CD4-positive, alpha-beta T cell treated with Interleukin-15 for 4 hours (primary cell): ENCODE measurements around the gene STING1.
A peak's percentile ranks its signal among the peaks of the same experiment; 100 is the strongest.
"Not testable (repeated sequence)": the region's sequence is repeated elsewhere in the genome, so short reads cannot be mapped to it uniquely, and the experiment has no call there.

Source experiments
- DNase-seq: peaks from one replicate; pipeline ENCODE4 v3.0.0-alpha.2; 2020; ENCODE audit warnings: low spot score

Gene STING1

DNA sequence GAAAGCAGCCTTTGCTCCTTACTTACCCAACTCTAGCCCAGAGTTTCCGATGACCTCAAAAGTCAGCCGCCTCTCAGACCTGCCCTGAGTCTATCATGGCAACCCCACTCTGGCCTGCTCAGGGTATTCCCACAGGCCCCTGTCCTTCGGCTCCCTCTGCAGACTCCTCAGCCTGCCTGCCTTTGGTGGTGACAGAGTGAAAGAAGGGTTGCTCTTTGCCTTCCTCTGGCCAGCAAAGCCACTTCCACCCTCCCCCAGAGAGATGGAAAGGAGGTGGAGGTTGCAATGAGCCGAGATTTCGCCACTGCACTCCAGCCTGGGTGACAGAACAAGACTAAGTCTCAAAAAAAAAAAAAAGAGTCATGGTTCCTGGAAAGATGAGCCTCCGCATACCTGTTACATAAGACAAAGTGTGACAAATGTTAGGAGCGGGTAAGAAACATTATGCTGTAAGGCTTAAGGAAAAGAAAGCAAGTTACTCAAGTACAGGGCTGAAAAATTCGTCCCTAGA lies 14.1 kb downstream of the STING1 start:
- DNase-seq: no peak

DNA sequence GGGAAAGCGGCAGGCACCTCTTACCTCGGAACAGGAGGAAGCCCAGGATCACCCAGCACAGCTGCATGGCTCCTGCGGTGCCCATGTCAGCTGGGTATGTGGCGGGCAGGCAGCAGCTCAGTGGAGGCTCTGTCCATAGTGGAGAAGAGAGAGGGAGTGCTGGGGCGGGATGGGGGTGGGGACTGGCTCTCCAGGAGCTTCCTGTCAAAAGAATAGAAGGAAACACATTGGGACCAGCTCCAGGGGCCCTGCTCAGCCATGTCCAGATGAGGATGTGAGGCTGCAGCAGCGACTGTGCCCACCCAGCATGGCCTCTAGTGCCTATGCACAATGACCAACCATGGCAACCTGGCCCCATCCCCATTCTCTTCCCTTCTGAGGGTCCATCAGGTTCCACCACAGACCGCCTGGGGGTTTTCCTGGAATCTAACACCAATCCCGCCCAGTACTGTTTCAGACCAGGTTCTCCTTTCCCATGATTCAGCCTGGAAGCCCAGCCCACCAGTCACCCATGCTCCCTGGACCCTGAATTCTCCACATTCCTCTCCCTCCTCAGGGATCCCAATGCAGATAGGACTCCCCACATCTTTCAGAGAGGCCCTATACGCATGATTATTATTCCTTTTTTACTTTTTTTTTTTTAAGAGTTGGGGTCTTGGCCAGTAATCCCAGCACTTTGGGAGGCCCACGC lies 19.8 kb downstream of the STING1 start, which contains the start of gene ECSCR:
TSS of gene ECSCR (minus strand) at position 158 of the 691 bp plus-strand sequence. CDS start at position 85, 73 bp downstream.
- DNase-seq: no peak

DNA sequence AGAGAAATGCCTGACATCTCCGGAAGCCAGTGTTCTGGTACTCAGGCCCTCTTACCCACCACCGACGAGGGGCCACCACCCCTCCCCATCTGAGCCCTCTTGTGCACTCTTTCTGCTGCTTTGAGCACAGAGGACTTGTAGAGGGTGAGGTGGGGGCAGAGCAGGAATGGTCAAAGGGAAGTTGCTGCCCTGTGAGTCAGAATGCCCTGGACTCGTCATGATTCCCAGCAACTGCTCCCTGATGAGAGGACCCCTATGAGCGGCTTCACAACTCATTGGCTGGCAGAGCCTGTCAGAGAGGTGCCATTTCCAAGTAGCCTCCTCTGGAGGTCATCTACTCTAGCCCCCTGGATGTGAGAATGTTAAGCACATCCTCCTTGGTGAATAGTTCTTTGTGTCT lies 20.9 kb downstream of the STING1 start:
- DNase-seq: no peak

DNA sequence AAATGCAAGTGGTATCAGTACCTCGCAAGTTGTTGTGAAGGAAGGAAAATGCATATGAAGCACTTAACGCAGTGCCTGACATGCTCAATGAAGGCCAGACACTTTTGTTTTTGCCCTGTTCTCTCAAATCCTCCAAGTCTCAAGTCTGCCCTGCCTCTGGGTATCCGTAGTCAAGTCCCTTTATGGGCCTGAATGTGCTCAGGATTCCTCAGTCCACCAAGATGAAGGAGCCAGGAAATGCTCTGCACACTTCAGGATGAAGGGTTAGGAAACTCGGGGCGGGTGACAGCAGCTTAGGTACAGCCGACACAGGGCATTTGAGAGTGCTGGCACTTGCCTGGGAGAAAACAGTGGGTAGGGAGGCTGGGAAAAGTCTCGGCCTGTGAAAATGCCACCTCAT lies 21.4 kb downstream of the STING1 start:
- no peak for DNase-seq

DNA sequence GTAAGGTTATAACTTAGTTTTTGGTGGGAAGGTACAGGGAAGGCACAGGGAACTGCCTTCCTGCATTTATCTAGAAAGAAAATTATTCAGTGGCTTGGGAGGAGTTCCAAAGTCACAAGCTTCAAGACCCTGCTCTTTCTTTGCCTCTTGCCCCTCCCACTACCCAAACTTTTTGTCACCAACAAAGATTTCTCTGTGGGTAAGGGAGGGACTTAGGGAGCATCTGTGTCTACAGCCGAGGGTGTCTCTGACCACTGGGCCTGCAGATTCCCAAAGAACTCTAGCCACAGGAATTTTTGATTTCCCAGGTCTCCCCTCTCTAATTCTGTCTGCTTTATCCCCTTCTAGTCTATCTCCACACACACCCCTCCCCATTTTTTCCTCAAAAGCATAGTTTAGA lies 22.1 kb downstream of the STING1 start:
- DNase-seq: no peak

DNA sequence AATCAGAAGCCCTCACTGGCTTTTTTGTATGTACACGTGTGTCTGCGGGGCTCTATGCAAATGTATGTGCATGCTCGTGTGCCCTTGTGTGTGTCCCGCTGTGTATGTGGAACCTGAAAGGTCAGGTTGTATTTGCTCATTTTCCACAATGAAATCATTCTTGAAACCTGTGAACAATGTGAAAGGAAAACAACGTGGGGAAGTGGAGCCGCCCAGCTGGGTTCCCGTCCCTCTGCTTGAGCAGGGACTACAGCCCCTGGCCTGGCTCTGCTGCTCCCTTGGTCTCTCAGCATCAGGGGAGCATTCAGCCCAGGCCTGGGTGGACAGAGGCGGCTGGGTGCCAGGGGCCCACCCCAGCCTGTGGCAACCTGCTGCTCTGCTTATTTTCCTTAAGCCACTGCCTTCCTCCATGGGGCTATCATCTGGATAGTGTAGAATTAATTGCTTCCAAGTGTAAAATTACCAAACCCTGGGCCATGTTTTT lies 23.1 kb downstream of the STING1 start:
- no peak for DNase-seq

DNA sequence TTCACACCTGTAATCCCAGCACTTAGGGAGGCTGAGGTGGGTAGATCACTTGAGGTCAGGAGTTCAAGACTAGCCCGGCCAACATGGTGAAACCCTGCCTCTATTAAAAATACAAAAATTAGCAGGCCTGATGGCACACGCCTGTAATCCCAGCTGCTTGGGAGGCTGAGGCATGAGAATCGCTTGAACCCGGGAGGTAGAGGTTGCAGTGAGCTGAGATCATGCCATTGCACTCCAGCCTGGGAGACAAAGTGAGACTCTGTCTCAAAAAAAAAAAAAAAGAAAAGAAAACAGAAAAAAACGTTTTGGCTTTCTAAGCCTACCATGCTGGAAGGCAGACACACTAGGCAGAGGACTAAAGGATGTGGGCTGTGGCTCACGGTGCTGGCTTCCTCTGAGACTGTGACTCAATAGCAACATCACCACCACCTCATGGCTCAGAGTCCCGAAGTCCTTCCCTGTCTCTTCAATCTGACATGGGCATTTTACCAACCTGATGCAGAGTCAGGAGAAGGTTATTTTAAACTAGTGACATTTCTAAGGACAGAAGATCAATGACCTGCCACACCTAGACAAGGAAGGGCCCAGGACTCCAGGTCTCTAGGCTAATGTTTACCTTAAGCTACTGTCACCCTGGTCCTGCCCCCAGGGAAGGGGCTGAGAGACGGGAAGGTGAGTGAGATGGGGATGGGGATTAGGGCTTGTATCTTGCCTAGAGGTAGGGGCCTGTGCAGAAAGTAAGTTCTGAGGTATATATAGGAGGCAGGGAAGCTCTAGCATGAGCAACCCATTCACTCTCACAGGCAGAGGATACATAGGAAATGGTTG lies 23.8 kb downstream of the STING1 start:
- peak; percentile 86 for DNase-seq

DNA sequence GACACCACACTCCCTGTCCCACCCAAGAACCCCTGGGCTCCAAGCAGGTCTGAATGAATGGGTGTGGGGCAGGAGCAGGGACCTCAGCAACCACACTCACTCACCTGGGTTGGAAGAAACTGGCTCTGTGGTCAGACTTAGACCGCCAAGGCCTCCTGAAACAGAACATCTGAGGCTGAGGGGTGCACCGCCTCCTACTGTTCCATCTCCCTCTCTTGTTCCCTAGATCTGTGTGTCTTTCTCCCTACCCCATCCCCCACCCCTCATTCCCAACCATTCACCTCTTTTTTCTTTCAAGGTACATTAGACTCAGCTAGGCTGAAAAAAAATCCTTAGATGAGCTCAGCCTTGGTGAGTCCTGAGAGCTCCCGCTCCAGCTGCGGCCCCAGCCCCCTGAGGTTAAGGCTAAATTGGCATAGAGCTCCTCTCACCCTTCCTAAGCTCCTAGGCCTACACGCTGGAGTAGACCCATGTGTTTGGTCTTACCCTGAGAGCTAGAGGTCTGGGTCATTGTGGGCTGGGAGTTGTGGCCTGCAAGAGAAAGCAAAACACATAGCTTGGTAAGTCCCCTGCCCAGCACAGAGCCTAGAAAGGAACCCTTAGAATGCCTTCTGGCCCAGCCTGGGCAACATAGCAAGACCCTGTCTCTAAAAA lies 24.8 kb downstream of the STING1 start:
- no peak for DNase-seq

DNA sequence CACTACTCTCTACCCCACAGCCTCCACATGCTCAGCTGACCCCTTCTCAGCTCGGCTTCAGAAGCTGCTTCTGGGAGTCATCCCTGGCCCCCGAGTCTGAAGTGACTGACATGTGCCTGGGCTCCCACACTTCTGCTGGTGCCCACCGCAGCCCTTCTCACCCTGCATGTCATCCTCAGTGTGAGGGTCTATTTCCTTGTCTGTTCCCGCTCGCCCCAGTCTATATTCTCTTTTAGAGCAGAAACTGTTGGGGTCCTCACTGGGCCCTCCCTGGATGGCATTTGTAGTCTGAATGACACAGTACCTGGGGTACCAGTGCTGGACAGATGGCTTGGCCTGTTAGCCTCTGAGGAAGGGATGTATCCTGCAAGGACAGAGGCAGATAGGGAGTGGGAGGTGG lies 25.3 kb downstream of the STING1 start:
- no peak for DNase-seq

DNA sequence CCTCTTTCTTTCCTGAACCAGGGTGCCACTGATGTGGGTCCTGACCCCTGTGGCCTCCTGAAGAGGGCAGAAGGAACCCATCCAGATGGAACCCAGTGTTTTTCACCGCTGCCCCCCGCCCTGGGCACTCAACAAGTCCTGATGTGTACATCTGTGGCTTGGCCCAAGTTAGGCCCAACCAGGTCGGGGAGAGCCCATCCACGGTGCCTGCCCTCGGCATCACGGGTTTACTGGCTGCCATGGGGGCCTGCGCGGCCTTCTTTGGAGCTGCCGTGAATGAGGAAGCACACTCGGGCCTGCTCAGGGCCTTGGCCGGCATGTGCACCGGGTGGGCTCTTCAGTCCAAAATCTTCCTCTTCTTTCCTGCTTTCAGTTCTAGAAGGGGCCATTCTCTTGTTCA lies 25.8 kb downstream of the STING1 start:
- DNase-seq: no peak

DNA sequence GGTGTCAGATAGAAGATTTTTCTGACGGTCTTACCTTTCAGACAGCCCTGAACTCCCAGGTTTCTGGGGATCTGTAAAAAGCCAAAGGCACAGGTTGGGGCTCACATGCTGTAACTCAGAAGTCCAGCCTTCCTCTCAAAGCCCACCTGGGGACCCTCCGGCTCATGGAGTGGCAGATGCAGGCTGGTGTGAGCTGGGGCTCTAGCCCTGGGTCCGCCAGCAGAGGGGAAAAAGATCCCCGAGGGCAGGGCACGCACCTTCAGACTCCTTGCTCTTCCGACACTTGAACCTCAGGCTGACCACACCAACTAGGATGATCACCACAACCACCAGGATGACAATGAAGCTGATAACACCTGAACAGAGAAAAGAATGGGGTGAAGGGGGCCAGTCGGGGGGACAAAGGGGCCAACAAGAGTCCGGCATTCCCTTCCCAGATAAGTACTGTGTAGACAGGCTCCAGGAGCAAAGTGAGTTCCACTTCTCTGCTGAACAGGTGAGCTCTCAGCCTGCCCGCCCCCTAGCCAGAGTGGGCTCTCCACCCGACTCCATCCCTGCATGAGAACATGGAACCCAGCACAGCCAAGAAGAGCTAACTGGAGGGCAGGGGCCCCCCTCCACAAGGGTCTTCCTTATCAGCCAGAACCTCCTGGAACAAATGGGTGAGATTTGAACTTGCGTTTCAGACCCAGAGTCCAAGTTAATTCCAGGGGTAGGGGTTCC lies 27.8 kb downstream of the STING1 start:
- DNase-seq: no peak

DNA sequence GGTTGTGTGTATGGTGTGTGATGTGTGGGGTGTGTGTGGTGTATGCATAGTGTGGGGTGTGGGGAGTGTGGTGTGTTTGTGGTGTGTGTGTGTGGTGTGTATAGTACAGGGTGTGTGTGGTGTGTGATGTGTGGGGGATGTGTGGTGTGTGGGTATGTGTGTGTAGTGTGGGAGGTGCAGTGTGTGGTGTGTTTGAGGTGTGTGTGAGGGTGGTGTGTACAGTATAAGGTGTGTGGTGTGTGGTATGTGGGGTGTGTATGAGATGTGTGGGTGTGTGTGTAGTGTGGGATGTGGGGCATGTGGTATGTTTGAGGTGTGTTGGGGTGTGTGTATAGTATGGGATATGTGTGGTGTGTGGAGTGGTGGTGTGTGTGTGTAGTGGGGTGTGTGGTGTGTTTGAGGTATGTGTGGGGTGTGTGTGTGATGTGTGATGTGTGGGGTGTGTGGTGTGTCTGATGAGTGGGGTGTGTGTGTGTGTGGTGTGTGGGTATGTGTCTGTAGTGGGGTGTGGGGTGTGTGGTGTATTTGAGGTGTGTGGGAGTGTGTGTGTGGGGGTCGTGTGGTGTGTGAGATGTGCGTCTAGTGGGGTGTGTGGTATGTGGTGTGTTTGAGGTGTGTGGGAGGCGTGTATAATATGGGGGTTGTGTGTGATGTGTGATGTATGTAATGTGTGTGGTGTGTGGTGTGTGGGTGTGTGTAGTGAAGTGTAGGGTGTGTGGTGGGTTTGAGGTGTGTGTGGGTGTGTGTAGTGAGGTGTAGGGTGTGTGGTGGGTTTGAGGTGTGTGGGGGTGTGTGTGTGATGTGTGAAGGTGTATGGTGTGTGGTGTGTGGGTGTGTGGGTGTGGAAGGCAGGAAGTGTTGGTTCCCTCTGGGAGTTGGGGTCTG lies 28.6 kb downstream of the STING1 start:
- peak; percentile 48 for DNase-seq

DNA sequence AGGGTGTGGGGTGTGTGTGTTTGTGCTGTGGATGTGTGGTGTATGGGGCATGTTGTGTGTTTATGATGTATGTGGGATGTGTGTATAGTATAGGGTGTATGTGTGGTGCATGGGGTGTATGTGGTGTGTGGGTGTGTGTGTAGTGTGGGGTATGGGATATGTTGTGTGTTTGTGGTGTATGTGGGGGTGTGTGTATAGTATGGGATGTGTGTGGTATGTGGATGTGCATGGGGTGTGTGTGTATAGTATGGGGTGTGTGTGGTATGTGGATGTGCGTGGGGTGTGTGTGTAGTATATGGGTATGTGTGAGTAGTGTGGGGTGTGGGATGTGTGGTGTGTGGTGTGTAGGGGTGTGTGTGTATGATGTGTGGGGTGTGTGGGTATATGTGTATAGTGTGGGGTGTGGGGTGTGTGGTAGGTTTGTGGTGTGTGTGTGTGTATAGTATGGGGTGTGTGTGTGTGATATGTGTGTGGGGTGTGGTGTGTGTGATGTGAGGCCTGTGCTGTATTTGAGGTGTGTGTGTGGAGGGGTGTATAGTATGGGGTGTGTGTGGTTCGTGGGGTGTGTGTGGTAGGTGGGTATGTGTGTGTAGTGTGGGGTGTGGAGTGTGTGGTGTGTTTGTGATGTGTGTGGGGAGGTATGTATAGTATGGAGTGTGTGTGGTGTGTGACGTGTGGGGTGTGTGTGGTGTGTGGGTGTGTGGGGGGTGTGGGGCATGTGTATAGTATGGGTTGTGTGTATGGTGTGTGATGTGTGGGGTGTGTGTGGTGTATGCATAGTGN lies 30.5 kb downstream of the STING1 start:
- no peak for DNase-seq

DNA sequence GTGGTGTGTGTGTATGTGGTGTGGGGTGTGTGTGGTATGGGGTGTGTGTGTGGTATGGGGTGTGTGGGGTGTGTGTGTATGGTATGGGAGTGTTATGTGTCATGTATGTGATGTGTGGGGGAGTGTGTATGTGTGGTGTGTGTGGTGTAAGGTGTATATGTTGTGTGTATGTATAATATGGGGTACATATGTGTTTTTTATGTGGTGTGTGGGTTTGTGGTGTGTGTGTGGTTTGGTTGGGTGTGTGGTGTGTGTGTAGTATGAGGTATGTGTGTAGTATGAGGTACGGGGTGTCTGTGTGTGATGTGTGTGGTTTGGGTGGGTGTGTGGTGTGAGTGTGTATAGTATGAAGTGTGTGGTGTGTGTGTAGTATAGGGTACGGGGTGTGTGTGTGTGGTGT lies 31.4 kb downstream of the STING1 start:
- no peak for DNase-seq

DNA sequence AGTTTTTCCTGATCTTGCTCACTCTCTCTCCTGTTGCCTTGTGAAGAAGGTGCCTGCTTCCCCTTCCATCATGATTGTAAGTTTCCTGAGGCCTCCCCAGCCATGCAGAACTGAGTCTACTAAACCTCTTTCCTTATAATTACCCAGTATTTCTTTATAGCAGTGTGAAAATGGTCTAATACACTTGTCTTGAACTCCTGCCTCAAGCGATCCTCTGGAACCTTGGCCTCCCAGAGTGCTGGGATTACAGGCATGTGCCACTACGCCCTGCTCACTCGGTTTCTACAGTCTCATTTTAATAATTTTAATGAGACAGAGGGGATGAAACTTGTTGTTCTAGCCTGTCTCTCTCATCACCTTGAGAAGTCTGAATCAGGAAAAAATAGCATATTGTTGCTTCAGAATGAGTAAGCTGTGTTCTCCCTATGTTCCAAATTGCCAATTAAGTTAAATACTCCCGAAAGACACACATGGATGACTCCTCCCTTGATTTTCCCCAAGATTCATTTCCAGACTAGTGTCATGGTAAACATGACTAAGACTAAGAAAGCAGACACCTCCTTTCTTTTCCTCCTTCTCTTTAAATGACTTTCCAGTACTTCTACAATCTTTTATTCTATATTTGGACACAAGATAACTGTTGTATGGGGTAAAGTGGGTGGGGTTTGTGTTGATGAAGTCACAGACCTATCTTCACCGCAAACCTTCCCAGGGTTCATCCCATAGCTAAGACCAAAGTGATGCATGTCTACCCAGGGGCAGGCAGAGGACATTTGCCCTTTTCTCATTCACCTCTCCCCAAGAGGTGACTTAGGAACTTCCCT lies 35.4 kb downstream of the STING1 start:
- DNase-seq: no peak

DNA sequence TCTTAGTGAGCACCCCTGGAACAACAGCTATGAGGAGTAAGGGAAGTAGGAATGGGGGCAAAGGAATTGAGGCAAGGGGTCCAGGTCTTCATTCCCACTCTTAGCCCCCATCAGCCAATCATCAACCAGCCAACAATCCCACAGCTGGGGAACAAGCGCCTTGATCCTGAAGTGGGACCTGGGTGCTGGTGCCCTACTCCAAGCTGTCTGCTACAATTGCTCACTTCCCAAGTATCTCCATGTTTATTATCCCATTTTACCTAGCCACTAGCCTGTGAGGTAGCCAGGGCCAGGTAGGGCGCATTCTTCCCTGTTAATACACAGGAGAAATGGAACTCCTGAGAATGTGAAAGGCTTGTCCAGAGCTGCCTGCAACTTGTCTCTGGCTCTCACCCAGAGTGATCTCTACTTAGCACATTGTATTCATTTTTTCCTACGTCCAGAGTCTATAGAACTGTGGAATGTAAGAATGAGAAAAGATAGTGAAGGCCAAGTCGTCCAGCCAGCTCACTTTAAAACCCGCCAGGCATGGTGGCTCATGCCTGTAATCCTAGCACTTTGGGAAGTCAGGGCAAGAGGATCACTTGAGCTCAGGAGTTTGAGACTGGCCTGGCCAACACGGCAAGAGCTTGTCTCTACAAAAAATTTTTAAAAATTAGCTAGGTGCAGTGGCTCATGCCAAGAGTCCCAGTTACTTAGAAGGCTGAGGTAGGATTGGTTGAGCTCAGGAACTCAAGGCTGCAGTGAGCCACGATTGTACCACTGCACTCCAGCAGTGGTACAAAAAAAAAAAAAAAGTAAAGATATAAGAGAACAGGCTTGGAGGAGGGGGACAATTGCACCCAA lies 37.0 kb downstream of the STING1 start:
- no peak for DNase-seq

DNA sequence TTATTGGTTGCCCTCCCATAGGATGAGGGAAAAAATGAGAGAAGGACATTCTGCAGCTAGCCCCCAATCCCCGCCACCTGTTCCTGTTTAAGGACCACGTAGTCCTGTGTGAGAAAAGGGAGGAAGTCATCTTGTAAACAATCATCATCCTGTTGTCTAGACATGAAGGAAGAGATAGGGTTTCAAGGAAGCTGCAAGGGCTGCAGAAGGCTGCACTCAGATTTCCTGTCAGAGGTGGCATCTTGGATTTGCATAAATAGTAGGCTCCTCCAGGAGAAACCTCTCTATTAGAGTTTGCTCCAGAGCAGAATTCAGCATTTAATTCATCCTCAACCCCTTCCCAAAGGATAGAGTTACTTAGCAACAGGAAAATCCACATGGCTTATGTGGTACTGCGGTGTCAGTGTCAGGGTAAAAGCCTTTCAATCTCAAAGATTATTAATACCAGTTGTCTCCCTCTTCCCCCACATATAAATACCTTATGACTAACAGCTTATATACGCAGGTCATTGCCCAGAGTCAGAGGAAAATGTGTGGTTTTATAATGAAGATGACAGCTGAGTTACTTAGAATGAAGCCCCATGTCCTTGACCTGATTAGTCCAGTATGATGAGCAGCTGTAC lies 38.6 kb downstream of the STING1 start:
- DNase-seq: peak; percentile 34

DNA sequence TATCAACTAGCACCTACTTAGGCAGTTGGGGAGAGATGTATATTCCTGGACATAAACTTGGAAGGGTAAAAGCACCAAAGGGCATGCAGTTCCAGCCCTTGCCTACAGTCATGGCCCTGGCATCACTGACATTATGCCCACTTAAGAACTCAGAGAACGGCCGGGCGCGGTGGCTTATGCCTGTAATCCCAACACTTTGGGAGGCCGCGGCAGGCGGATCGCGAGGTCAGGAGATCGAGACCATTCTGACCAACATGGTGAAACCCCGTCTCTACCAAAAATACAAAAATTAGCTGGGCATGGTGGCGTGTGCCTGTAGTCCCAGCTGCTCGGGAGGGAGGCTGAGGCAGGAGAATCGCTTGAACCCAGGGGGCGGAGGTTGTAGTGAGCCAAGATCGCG lies 42.1 kb downstream of the STING1 start:
- not testable (repeated sequence) for DNase-seq
